Measurements from ENCODE around the gene RUSF1. TPM values are rescaled to one million over a fixed set of nuclear protein-coding genes. Genes with fewer than 3 reads are reported as not detected.

Gene RUSF1
- total RNA-seq, 2 donors from 2014 or later = 67.9 to 74.2 TPM

- Histone ChIP-seq H3K9me3 (no peaks in the 10 kb centered on the region), H3K27me3 (replicated peaks; ENCODE audit: insufficient read depth) (no peaks in the 10 kb centered on the region), H3K36me3 (peaks cover 39% of the 10 kb centered on the region), H3K27ac (no peak overlapping the region), H3K4me3 (no peak overlapping the region), H3K4me1 (ENCODE audit: control insufficient read depth in 1 of 2, low read depth in 2 of 2) (peaks cover 0 to 12% of the 10 kb centered on the region in 2 donors)
- DNase-seq (ENCODE audit: low spot score) (no peak), ATAC-seq (ENCODE audit: insufficient number of reproducible peaks, low FRiP score, low read depth) (no peak)
- TF ChIP-seq, protein P1, sequence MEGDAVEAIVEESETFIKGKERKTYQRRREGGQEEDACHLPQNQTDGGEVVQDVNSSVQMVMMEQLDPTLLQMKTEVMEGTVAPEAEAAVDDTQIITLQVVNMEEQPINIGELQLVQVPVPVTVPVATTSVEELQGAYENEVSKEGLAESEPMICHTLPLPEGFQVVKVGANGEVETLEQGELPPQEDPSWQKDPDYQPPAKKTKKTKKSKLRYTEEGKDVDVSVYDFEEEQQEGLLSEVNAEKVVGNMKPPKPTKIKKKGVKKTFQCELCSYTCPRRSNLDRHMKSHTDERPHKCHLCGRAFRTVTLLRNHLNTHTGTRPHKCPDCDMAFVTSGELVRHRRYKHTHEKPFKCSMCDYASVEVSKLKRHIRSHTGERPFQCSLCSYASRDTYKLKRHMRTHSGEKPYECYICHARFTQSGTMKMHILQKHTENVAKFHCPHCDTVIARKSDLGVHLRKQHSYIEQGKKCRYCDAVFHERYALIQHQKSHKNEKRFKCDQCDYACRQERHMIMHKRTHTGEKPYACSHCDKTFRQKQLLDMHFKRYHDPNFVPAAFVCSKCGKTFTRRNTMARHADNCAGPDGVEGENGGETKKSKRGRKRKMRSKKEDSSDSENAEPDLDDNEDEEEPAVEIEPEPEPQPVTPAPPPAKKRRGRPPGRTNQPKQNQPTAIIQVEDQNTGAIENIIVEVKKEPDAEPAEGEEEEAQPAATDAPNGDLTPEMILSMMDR (IDR thresholded peaks at IDR 0.05) = no peak
Observed at GRCh38 chr16:31478956-31479355, 29.2 kb downstream of the RUSF1 start.

GRCh38 chr16:31477220-31478216 lies 30.7 kb downstream of the RUSF1 start:
- peaks cover 4 to 22% of the 10 kb centered on the region in 2 donors for H3K4me1 ChIP-seq (ENCODE audit: control insufficient read depth in 1 of 2, low read depth in 2 of 2)
- no peaks in the 10 kb centered on the region for H3K27me3 ChIP-seq (replicated peaks; ENCODE audit: insufficient read depth)
- TF ChIP-seq, protein P1 (IDR thresholded peaks at IDR 0.05) = peak; percentile 14
- ATAC-seq (ENCODE audit: insufficient number of reproducible peaks, low FRiP score, low read depth) (no peak), DNase-seq (ENCODE audit: low spot score) (no peak)
- H3K27ac ChIP-seq = no peak overlapping the region
- peak overlapping the region; percentile 59 for H3K4me3 ChIP-seq
- no peaks in the 10 kb centered on the region for H3K9me3 ChIP-seq
- H3K36me3 ChIP-seq = peaks cover 48% of the 10 kb centered on the region

- H3K4me1 ChIP-seq (ENCODE audit: control insufficient read depth in 1 of 2, low read depth in 2 of 2) = peaks cover 4 to 22% of the 10 kb centered on the region in 2 donors
- TF ChIP-seq, protein P1 (IDR thresholded peaks at IDR 0.05) = no peak
- H3K27me3 ChIP-seq (replicated peaks; ENCODE audit: insufficient read depth) = no peaks in the 10 kb centered on the region
- H3K27ac ChIP-seq = no peak overlapping the region
- ATAC-seq (ENCODE audit: insufficient number of reproducible peaks, low FRiP score, low read depth) (no peak), DNase-seq (ENCODE audit: low spot score) (no peak)
- H3K9me3 ChIP-seq = no peaks in the 10 kb centered on the region
- peaks cover 48% of the 10 kb centered on the region for H3K36me3 ChIP-seq
- peak overlapping the region; percentile 59 for H3K4me3 ChIP-seq
Observed at GRCh38 chr16:31476303-31477219, 31.6 kb downstream of the RUSF1 start.

GRCh38 chr16:31475946-31476302 lies 32.3 kb downstream of the RUSF1 start:
- DNase-seq (ENCODE audit: low spot score) (no peak), ATAC-seq (ENCODE audit: insufficient number of reproducible peaks, low FRiP score, low read depth) (no peak)
- TF ChIP-seq, protein P1 (IDR thresholded peaks at IDR 0.05) = no peak
- no peak overlapping the region for H3K27ac ChIP-seq
- no peaks in the 10 kb centered on the region for H3K9me3 ChIP-seq
- H3K4me1 ChIP-seq (ENCODE audit: control insufficient read depth in 1 of 2, low read depth in 2 of 2) = peaks cover 8 to 28% of the 10 kb centered on the region in 2 donors
- no peaks in the 10 kb centered on the region for H3K27me3 ChIP-seq (replicated peaks; ENCODE audit: insufficient read depth)
- H3K36me3 ChIP-seq = peaks cover 48% of the 10 kb centered on the region
- peak overlapping the region; percentile 59 for H3K4me3 ChIP-seq
